Stimulated activated CD4-positive, alpha-beta T cell treated with anti-CD3 and anti-CD28 coated beads, Interleukin-1b, Interleukin-23, amount 100 ng/mL, for 4 hours (primary cell): ENCODE measurements around the gene KRTAP5-6.

Source experiments
- DNase-seq, 2 donors: peaks; one replicate each; pipeline ENCODE4 v3.0.0-alpha.2; 2020; ENCODE audit warnings: low read depth in 2 of 2

Gene KRTAP5-6

DNA sequence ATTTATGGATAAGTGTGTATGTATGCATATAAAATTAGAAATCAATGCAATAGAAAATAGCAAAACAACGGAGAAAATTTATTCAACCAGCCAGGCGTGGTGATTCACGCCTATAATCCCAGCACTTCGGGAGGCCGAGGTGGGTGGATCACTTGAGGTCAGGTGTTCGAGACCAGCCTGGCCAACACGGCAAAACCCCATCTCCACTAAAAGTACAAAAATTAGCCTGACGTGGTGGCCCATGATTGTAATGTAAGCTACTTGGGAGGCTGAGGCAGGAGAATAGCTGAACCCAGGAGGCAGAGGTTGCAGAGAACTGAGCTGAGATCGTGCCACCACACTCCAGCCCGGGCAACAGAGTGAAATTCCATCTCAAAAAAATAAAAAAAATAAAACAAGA is 5.5 kb downstream of the KRTAP5-6 start:
- DNase-seq = no peak

DNA sequence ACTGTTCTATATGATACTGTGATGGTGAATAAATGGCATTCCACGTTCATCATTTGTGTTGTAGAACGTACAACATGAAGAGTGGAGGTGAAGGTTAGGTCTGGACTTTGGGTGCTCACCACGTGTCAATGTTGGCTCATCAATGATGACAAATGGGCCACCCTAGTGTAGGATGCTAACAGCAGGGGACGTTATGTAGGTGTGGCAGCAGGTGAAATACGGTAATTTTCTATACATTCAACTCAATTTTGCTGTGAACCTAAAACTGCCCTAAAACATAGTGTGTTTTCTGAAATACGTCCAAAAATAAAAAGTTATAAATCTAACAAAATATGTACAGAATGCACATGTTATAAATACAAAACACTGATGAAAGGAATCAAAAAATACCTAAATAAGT is 6.2 kb downstream of the KRTAP5-6 start:
- no peak for DNase-seq

DNA sequence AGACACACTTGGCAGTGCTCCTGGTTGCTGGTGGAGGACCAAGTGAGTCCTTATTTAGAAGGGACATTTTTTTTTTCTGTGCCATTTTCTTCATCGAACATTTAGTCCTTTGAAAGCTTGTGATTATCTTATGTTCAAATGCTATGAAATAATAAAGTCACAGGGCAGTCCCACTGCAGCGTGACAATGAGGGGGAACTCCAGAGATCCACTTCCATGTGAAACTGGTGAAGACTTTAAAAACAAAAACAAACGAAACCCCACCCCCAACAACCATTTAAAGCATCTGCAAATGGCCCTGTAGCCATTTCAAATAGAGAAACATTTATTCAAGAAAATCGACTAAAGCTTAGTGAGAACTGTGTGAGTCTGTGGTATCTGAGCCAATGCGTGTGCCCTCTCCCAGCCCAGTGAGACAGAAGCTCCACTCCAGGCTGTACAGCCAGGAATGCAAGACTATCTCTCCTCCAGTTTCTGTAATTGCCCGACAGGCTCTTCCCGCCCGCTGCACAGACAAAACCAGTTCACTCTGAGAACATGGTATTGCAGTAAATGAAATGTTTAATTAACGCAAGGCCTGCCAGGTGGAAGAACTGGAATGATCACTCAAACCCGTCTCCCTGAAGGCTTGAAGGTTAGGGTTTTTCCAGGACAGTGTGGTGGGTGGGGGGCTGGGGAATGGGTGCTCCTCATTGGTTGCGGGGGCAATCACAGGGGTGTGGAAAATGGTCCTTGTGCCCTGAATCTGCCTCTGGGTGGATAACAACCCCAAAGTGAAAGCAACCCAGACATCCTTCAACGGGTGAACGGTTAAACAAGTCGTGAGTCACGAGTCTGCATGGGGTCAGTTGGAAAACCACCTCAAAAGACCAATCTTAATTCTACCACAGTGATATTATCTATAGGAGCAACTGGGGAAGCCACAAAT is 8.4 kb downstream of the KRTAP5-6 start:
- no peak for DNase-seq

DNA sequence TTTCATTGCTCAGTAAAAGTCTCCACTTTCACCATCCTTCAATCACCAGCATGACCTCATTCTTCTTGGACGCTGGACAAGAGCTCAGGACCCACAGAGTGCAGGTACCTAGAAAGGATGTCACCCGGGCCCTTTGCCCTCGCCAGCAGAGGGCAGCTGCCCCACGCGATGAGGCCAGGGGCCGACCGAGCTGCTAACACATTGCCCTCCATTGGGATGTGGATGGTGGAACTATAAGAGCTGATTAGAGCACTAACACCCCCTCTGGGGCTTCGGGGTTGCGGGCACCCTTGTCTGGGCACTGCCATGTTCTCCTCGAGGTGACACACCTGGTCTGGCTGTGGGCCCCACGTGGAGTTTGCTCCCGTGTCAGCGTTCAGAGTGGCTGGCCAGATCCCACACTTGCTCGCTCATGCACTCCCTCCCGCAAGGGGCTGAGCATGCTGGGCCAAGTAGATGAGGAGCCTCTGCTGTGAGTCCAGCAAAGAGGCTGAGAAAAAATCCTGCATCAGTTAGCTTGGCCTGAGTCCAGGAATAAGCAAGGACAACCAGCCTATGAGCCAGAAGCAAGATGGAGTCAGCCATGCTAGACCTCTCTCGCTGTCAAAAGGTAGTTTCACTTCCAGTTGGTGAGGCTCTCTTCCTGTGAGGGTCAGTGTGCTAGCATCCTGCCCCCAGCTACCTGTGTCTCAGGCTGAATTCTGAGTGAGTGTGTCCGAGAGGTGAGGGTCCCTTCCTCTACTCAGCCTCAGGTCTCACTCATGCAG is 9.8 kb downstream of the KRTAP5-6 start:
- DNase-seq = no peak

DNA sequence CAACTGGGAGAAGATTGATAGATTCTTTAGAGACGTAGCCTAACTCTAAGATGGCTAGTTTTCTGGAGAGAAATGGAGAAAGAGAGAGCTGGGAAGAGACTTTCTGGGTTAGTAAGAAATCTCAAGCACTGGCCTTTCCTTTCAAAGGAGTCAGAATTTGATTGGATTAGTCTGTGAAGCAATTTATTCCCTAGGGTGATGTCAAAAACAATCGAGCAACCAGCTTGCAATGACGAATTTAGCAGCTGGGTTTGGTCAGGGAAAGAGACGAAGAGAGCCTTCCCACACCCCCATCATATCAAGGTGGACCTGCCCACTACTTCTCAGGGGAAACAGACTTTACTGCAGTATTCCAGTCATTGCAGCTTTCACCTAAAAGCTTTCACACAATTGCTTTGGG is 10.8 kb downstream of the KRTAP5-6 start:
- no peak for DNase-seq

DNA sequence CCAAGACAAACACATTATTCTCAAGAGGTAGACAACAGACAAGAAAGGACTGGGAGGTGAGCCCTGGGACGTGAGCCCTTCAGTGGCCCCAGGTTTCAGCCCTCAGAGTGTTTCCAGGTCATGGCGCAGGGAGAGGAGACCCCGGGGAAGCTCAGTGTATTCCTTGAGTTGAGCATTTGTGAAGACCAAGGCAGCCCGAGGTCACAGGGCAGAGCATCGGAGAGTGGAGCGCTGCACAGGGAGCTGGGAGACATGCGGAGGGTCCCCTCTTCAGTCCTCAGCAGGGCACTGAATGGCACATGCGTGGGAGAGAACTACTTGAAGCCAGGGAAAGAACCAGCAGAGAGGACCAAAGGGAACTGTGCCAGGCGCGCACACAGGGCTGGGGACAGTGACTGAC is 11.7 kb downstream of the KRTAP5-6 start:
- no peak for DNase-seq

DNA sequence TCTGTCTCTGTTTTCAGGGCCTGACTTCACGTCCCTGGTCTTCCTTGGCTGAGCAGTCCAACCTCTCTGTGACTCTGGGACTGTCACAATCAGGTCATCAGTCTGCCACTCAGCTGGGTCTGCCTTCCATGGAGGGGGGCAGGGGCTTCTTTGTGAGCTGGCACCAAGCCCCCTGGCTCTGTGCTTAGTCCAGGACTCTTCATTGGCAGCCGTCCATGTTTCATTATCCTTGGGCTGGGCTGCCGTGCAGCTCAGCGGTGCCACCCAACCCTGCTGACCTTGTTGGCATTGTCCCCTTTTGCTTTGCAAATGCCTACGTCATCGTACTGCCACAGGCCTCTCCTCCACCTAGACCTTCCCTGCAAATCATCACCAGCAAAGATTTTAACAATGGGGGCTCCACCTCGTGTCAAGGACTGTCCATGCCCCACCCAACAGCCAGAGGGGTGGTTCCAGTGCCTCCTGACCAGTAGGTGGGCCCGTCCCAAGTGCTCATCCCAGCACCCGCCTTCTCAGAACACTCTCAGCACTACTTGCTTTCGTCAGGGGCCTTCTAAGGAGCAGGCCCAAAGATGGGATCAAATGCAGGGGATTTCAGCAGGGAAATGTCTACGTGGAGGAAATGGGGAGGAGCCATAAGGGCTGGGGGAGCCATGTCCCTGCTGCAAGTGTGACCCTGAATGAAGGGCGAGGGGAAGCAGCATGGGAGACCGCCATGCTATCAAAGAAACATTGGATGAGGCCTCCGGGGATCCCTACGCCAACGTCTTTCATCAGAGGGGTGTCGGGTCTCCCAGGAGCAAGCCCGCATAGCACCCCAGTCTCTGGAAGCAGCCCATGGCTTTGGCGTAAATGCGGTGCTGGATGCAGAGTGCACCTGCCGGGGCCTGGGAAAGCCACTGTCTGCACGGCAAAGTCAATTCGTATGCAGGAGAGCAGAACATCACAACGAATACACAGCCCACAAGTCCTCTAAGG is 18.2 kb downstream of the KRTAP5-6 start:
- DNase-seq = no peak

DNA sequence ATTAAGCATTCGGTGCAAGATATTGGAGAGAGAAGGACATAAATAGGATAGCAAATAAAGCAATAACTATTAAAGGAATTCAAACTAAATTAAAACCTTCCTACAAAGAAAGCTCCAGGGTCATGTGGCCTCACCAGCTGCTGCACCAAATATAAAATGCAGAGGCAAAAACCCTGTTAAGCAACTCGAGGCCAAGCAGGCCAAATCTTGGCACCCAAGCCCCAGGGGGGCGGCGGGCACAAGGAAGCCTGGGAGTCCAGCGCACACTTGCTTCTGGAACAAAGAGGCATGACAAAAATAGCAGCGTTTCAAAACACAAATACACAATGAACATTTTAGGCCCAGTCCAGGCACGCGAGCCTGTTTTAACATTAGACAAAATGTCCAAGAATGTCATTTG is 20.8 kb downstream of the KRTAP5-6 start:
- DNase-seq = no peak

DNA sequence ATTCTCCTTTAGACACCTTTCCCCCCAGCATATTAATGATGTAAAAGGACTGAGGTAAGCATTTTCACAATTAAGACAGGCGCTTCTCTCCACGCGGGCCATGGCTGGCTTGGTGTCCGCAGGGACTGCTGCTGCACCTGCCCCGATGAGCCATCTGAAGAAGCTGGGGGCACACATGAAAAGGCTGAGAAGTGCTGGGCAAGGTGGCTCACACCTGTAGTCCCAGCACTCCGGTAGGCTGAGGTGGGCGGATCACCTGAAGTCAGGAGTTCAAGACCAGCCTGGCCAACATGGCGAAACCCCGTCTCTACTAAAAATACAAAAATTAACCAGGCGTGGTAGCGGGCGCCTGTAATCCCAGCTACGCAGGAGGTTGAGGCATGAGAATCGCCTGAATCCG is 21.3 kb downstream of the KRTAP5-6 start:
- DNase-seq = no peak

DNA sequence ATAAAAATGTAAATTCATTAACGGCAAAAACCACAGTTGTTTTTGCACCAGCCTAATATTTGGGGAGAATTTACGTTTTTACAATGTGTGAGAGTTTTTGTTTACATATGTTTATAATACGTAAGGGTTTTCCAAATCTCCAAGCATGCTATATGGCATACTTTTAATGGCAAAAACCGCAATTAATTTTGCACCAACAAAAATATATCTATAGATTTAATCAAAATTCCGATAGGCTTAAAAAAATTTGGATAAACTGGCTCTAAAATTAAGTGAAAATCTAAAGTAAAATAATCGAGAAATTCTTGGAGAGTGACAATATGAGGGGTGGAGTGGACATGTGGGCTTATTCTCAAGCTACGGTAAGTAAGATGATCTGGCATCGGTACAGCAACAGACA is 22.8 kb downstream of the KRTAP5-6 start:
- DNase-seq = no peak

DNA sequence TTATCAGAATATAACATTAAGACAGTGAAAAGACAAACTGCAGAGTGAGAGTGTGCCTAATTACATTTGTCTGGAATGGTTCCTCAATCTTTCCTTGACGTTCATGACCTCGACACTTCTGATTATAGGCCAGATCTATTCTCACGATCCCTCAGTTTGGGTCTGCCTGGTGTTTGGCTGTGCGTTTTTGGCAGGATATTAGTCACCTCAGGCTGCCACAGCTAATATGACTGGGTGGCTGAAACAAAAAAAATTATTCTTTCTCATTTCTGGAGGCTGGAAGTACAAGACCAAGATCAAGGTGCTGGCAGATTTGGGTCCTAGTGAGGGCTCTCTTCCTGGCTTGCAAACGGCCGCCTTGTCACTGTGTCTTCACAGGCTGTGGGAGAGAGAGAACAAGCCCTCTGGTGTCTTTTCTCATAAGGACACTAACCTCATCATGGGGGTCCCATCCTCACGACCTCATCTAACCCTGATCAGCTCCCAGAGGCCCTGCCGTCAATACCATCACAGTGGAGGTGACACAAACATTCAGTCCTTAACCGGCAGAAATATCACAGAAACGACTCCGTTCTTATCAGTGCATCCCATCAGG is 30.2 kb downstream of the KRTAP5-6 start:
- DNase-seq = no peak

DNA sequence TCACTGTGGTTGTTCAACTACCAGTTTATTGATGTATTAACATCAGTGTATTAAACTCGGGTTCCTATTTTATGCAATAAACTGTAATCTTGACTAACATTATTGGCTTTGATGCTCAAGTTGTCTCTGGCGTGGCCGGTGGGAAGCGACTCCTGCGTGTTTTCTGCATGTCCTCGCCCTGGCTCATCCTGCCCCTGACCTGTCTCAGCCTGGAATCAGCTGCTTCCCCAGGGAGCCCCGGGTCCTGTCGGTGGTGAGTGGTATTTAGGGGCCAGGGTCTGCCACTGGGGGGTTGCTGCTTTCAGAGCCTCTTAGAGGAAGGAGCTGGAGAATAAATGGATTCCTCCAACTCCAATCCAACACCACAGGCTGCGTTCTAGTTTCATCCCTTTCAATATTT is 30.9 kb downstream of the KRTAP5-6 start:
- no peak for DNase-seq

DNA sequence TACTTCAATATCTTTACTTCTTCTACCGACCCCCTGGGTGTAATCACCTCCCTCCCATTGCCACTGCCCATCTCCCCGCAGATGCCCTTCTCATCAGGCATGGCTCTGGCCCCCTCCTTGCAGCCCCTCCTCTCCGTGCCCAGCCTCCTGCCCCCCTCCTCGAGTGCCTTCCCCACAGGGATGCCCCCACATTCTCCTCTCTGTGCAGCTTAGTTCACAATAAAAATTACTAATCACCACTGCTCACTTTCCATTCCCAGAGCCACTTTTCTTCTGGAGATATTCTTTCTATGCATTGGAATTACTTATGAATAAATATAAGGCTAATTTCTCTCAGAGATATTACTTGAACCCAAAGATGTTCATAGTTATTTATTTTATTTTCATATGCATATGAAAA is 31.3 kb downstream of the KRTAP5-6 start:
- no peak for DNase-seq

DNA sequence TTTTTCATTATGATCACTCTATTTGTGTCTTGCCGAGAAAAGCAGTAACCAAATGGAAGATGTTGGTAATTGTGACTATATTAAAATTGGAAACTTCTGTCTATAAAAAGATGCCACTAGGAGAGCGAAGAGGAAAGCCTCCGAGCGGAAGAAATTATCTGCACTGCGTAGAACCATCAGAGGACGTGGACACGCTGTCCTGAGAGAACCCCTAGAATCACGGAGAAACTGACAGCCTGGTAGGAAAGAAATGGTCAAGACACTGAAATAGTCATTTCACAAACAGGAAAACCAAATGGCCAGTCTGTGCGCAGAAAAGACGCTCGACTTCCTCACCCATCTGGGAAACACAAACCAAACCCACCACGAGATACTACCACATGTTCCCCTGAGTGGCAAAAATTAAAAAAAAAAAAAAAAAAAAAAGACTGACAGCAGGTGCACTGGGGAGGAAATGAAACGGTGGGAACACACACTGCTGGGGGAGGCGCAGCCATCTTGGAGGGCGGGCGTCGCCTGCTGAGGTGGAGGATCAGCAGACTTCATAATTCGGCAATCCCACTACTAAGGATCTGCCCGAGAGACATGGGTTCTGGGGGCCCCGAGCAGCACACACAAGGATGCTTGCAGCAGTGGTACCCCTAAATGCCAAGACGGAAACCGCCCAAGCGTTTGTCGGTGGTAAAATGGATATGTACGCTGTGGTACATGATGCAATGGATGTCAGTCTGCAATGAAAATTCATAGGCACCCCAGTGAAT is 32.1 kb downstream of the KRTAP5-6 start:
- no peak for DNase-seq

DNA sequence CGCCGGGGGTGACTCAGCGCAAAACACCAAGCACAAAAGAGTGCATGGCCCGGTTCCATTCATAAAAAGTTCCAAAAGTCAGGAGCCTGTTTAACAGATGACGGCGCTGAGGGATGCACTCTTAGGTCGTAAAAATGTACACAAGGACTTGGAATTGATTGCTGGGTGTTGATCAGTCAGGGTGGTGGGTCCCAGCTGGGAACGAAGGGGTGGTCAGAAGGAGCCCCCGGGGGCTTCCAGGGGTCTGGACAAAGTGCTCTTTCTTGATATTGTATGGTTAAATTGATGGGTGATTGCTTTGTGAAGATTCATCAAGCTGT is 32.7 kb downstream of the KRTAP5-6 start:
- no peak for DNase-seq

DNA sequence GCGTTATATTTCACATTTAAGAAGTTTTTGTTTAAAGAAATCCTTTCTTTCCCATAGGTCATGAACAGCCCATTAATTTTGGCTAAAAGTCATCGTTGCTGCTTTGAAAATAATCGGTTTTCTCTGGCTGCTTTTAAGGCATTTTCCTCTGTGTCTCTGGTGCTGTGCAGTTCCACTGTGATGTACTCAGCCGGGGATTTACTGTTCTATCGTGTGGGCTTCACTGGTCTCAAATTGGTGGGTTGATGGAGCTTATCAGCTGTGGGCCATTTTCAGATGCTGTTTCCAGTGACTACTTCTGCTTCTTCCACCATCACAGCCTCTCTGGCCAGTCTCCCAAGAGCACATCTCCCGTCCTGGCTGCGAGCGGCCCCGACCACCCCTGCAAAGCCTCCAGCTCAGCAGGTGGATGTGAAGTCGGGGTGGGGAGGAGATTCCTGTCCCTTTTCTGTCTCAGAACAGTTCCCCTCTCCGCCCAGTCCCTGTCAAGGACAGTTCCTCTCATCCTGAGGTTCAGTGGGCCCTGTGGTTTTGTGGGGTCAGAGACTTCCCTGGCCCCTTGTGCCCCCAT is 33.1 kb downstream of the KRTAP5-6 start:
- DNase-seq = no peak

DNA sequence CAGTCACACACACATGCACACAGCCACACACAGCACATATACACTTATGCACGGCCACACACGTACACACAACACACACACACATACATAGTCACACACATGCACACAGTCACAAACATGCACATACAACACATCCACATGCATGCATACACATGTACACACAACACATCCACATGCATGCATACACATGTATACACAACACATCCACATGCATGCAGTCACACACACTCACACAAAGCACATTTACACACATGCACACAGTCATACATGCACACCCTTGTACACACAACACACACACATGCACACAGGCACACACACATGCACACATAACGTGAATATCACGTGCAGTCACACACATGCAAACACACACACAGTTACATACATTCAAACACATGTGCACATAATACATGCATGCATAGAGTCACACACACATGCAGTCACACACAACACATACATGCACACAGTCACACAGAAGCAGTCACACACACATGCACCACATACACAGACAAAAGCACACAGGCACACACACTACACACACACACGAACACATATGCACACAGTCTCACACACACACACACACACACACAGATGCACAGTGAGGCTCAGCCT is 34.6 kb downstream of the KRTAP5-6 start:
- no peak for DNase-seq

DNA sequence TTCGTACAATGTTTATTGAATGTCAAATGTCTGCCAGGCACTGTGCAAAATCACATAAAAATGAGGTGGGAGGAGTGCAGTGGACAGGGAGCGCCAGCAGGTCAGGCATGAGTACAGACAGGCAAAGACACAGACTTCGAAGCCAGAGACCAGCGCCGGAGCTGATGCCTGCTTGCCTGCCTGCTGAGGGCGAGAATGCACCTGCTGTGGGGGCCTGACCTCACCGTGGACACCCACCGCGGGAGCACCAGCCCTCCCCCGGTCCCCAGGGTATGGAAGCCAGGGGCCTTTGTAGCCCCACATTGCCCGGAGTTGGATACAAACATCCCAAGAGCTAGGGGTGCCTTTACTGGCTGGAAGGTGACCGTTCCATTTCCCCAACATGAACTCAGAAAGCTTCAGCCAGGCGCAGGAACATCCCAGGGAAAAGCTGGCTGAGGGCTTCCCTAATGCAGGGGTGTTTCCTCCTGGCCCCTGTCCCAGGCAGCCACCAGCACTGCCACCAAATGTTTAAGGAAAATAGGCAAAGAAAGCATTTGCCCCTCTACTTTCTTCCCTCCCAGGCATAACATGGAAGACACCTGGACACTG is 35.5 kb downstream of the KRTAP5-6 start:
- DNase-seq = no peak

DNA sequence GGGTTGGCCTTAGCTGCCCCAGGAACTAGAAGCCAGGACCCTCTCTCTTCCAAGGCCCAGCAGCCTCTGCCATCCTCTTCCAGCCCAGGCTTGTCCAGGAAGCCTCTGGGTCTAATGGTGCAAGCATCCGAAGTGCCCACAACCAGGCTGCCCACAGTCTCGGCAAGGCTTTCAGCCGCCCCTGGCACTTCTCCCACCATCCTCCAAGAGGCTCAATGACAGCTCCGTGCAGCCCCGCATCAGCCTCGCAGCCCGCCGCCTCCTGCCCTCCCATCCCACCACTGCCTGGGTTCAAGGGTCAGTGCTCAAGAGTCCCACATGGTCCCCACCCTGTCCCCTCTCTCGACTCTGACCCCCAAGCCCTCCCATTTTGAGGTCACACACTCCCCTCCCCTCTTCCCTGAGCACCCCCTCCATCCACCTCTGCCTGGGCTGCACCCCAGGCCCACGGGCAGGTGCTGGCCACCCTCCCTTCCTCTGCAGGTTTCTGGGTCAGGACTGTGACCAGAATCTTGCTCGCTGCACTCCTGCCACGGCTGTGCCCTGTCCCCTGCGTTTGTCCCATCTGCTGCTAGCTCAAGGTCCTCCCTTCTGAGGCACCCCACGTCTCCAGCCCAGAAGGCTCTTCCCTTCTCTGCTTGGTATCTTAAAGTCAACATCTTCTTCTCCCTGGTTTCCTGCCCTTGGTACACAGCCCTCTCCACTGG is 36.2 kb downstream of the KRTAP5-6 start:
- no peak for DNase-seq
